B cell (primary cell): Measurements from ENCODE around the gene RPS19. TPM values are rescaled to one million over a fixed set of nuclear protein-coding genes. Genes with fewer than 3 reads are reported as not detected.

Experiments used
- ATAC-seq: fragments of 200-7000 bp; cut with Tn5 transposase; one replicate; pipeline ENCODE4 v1.10.0; 2021; ENCODE audit warnings: low read depth, mild to moderate bottlenecking, moderate number of reproducible peaks, moderate library complexity
- CTCF ChIA-PET: fragments of 350-600 bp; sonication (Branson Sonifier 250); formaldehyde crosslinking; loops from one replicate; lab custom pipeline; 2021; ENCODE audit warnings: antibody characterized with exemption, inconsistent platforms; lab: Charles Lee
- POLR2A ChIA-PET: fragments of 350-600 bp; sonication (Branson Sonifier 250); formaldehyde crosslinking; loops from one replicate; lab custom pipeline; 2021; ENCODE audit warnings: antibody characterized with exemption; lab: Charles Lee
- DNase-seq: peaks from one replicate; pipeline ENCODE4 v3.0.0; 2013
- H2AFZ ChIP-seq: 2 replicates; pipeline ENCODE4 v1.6.1; 2012; ENCODE audit warnings: mild to moderate bottlenecking, low read depth, low read length; ENCODE audit not compliant: insufficient read depth, poor library complexity, severe bottlenecking
- H3K27ac ChIP-seq, 2 donors: 1 replicate in 1 of 2; 2 replicates in 1 of 2; pipeline ENCODE4 v1.5.1; 2012 to 2013; ENCODE audit warnings: low read length in 2 of 2, mild to moderate bottlenecking in 2 of 2, moderate library complexity in 1 of 2
- H3K27me3 ChIP-seq, 4 experiments: fragments of 200-600 bp in 1 of 4; sonication (generic) in 1 of 4; replicated peaks in 1 of 4; 1 replicate in 2 of 4; 2 replicates in 2 of 4; pipeline versions ENCODE4 v1.6.1 to v1.7.0; 2013 to 2016; ENCODE audit warnings: low read length in 3 of 4, mild to moderate bottlenecking in 2 of 4, mixed read lengths in 1 of 4, moderate library complexity in 1 of 4; ENCODE audit not compliant: insufficient read depth in 4 of 4, control insufficient read depth in 3 of 4; ENCODE audit errors: control extremely low read depth in 1 of 4
- H3K36me3 ChIP-seq, 2 experiments: replicated peaks in 1 of 2; 1 replicate in 1 of 2; 2 replicates in 1 of 2; pipeline versions ENCODE4 v1.6.1 to v1.7.1; 2013; ENCODE audit warnings: low read length in 1 of 2; ENCODE audit not compliant: insufficient read depth in 2 of 2, control insufficient read depth in 1 of 2; ENCODE audit errors: control extremely low read depth in 1 of 2, extremely low read depth in 1 of 2
- H3K4me1 ChIP-seq, 2 donors: fragments of 200-600 bp in 1 of 2; sonication (generic) in 1 of 2; 1 replicate in 1 of 2; 2 replicates in 1 of 2; pipeline versions ENCODE4 v1.5.1 to v1.6.1; 2013 to 2017; ENCODE audit warnings: low read length in 2 of 2; ENCODE audit not compliant: control insufficient read depth in 2 of 2, insufficient read depth in 2 of 2
- H3K4me2 ChIP-seq: replicated peaks from 2 replicates; pipeline ENCODE3; 2012; ENCODE audit warnings: mild to moderate bottlenecking, low read depth, low read length; ENCODE audit not compliant: poor library complexity, severe bottlenecking
- H3K4me3 ChIP-seq, 5 experiments: fragments of 200-600 bp in 1 of 5; sonication (generic) in 1 of 5; 1 replicate in 3 of 5; 2 replicates in 2 of 5; pipeline versions ENCODE4 v1.5.1 to v1.7.0; 2011 to 2016; ENCODE audit warnings: low read length in 4 of 5, mild to moderate bottlenecking in 4 of 5, low read depth in 2 of 5, control low read depth in 1 of 5, moderate library complexity in 1 of 5; ENCODE audit not compliant: insufficient read depth in 1 of 5; ENCODE audit errors: control extremely low read depth in 1 of 5, extremely low read depth in 1 of 5
- H3K79me2 ChIP-seq: fragments of 200-600 bp; sonication (generic); one replicate; pipeline ENCODE4 v1.6.0; 2016; ENCODE audit warnings: low read length; ENCODE audit not compliant: control insufficient read depth, insufficient read depth
- H3K9ac ChIP-seq: fragments of 200-600 bp; sonication (generic); 2 replicates; pipeline ENCODE4 v1.6.1; 2017; ENCODE audit warnings: mild to moderate bottlenecking, low read length, moderate library complexity
- H3K9me3 ChIP-seq, 3 donors: one replicate each; pipeline versions ENCODE4 v1.6.1 to v1.7.1; 2013; ENCODE audit warnings: low read length in 2 of 3; ENCODE audit not compliant: control insufficient read depth in 2 of 3, insufficient read depth in 1 of 3; ENCODE audit errors: control extremely low read depth in 1 of 3
- H4K20me1 ChIP-seq: 2 replicates; pipeline ENCODE4 v1.6.0; 2012; ENCODE audit warnings: mild to moderate bottlenecking, low read length; ENCODE audit not compliant: insufficient read depth, control insufficient read depth, poor library complexity, severe bottlenecking
- H3K27ac Mint-ChIP-seq: one replicate; pipeline ENCODE4 v1.8.0; 2021; ENCODE audit warnings: mixed read lengths
- H3K27me3 Mint-ChIP-seq: one replicate; pipeline ENCODE4 v1.8.0; 2021; ENCODE audit warnings: mixed read lengths
- H3K4me1 Mint-ChIP-seq: one replicate; pipeline ENCODE4 v1.8.0; 2021; ENCODE audit warnings: mixed read lengths
- H3K4me3 Mint-ChIP-seq: one replicate; pipeline ENCODE4 v1.8.0; 2021; ENCODE audit warnings: mixed read lengths
- H3K9me3 Mint-ChIP-seq: one replicate; pipeline ENCODE4 v1.8.0; 2022; ENCODE audit warnings: mixed read lengths; ENCODE audit not compliant: insufficient read depth
- EZH2 ChIP-seq: IDR thresholded peaks from 2 replicates; pipeline ENCODE4 v1.6.1; 2012; ENCODE audit warnings: borderline replicate concordance, low read depth, mild to moderate bottlenecking, moderate library complexity, low read length; ENCODE audit not compliant: insufficient read depth, poor library complexity, severe bottlenecking
- WGBS: methylation state at CpG from one replicate; pipeline ENCODE4 v1.1.5; 2013; ENCODE audit warnings: missing lambda C conversion rate; ENCODE audit not compliant: insufficient coverage; 5-methylcytosine and 5-hydroxymethylcytosine counted together
- intact Hi-C: fragments of 100-400 bp; cut with micrococcal nuclease; formaldehyde crosslinking; loops from one replicate; pipeline ENCODE4 v1.10.0; 2022
- polyA plus RNA-seq: library from polyadenylated mRNA; depleted of rRNA; stranded (reverse); fragments of >200 nt; gene quantifications from 2 replicates; pipeline ENCODE4 v1.2.3, GENCODE V29; 2012
- total RNA-seq, 2 donors: library from RNA; stranded (reverse); fragments of 120-200 nt in 1 of 2; gene quantifications; 1 replicate in 1 of 2; 2 replicates in 1 of 2; pipeline versions ENCODE4 v1.2.3 to v1.2.4, GENCODE V29; 2013 to 2022
- TF ChIP-seq, protein P1 (sequence below): fragments of 200-600 bp; IDR thresholded peaks from one replicate; pipeline ENCODE4 v1.8.0; 2022; ENCODE audit warnings: antibody characterized with exemption, mild to moderate bottlenecking

RPS19 gene
- total and polyA plus RNA-seq, 2 donors (not counting 1 experiment from before 2014, with no cell fraction given): 3,322 to 9,144 TPM

DNA sequence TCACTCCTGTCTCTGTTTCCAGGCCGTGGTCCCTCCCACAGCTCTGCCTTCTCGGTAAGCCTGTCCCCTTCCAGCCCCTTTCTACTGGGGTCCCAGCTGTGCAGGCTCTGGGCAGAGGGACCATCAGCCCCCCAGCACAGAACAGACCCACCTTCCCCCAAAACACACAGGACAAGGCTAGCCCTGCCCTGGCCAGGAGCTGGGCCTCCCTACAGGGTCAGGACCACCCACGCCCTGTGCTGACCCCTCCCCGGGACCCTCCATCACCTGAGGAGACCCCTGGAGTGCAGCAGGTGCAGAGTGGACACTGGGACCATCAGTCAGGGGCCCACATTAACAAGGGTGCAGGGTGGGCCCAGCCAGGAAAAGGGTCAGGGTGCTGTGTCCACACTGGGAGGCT lies 49.8 kb upstream of the RPS19 start:
- 64% methylated on average over 4 of the region's 4 CpGs for WGBS
- peaks cover 16 to 25% of the 10 kb centered on the region in 2 donors for H3K4me1 ChIP-seq
- CTCF ChIA-PET: interaction anchor here (1.4 to 1.9 kb wide), 2 partner anchors 16 to 57 kb away, joined by 4 to 13 read pairs; no protein-coding TSS in a partner anchor
- ATAC-seq: no peak
- no peak overlapping the region for H3K4me3 ChIP-seq
- no peaks in the 10 kb centered on the region for H4K20me1 ChIP-seq
- intact Hi-C loops: no loop called here
- no peaks in the 10 kb centered on the region for H3K79me2 ChIP-seq
- no peak overlapping the region for H3K27ac ChIP-seq
- H3K27me3 ChIP-seq: no peaks in the 10 kb centered on the region
- Mint-ChIP-seq H3K27me3 (no peaks in the 10 kb centered on the region), H3K4me1 (peaks cover 26% of the 10 kb centered on the region), H3K27ac (peak overlapping the region; percentile 46), H3K9me3 (no peaks in the 10 kb centered on the region), H3K4me3 (no peak overlapping the region)
- DNase-seq: no peak
- no peaks in the 10 kb centered on the region for H3K9me3 ChIP-seq
- TF ChIP-seq, protein P1, sequence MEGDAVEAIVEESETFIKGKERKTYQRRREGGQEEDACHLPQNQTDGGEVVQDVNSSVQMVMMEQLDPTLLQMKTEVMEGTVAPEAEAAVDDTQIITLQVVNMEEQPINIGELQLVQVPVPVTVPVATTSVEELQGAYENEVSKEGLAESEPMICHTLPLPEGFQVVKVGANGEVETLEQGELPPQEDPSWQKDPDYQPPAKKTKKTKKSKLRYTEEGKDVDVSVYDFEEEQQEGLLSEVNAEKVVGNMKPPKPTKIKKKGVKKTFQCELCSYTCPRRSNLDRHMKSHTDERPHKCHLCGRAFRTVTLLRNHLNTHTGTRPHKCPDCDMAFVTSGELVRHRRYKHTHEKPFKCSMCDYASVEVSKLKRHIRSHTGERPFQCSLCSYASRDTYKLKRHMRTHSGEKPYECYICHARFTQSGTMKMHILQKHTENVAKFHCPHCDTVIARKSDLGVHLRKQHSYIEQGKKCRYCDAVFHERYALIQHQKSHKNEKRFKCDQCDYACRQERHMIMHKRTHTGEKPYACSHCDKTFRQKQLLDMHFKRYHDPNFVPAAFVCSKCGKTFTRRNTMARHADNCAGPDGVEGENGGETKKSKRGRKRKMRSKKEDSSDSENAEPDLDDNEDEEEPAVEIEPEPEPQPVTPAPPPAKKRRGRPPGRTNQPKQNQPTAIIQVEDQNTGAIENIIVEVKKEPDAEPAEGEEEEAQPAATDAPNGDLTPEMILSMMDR: no peak
- no peak for TF ChIP-seq EZH2
- no peak overlapping the region for H2AFZ ChIP-seq
- H3K36me3 ChIP-seq: no peaks in the 10 kb centered on the region
- POLR2A ChIA-PET: no interaction called here
- no peak overlapping the region for H3K9ac ChIP-seq
- H3K4me2 ChIP-seq: peak overlapping the region; percentile 48

DNA sequence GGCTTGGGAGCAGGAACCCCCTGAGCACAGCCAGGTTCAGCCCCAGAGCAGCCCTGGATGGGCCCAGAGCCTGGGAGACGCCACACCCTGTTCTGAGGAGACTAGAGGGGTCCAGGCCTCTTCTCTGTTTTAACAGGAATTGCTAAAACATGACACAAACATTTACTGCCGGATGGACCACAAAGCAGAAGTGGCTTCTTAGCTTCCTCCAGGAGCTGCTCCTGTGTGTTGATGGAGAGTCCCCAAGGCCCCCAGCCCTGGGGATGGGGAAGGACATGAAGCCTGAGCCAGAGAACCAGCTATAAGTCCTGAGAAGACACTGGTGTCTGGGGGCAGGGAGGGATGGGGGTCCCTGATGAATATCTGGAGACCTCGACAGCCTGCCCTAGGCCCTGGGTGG lies 49.0 kb upstream of the RPS19 start:
- no peak overlapping the region for H3K9ac ChIP-seq
- ATAC-seq: peak; percentile 10
- H3K4me3 Mint-ChIP-seq: no peak overlapping the region

More for the DNA sequence above, 49.0 kb upstream of the RPS19 start:
- 0% methylated on average over 3 of the region's 3 CpGs for WGBS
- Histone ChIP-seq H3K4me3 (no peak overlapping the region), H3K9me3 (no peaks in the 10 kb centered on the region), H3K79me2 (no peaks in the 10 kb centered on the region), H3K36me3 (no peaks in the 10 kb centered on the region), H3K27ac (no peak overlapping the region), H3K4me2 (peak overlapping the region; percentile 48), H3K4me1 (peaks cover 10 to 25% of the 10 kb centered on the region in 2 donors), H2AFZ (peak overlapping the region; percentile 17), H3K27me3 (no peaks in the 10 kb centered on the region), H4K20me1 (no peaks in the 10 kb centered on the region)
- Mint-ChIP-seq H3K4me1 (peaks cover 20% of the 10 kb centered on the region), H3K27me3 (no peaks in the 10 kb centered on the region), H3K9me3 (no peaks in the 10 kb centered on the region), H3K27ac (peak overlapping the region; percentile 20)
- ChIA-PET POLR2A (no interaction called here), CTCF (interaction anchor here (0.7 to 2.7 kb wide), 4 partner anchors 10 to 58 kb away, joined by 3 to 13 read pairs (median 8); no protein-coding TSS in a partner anchor)
- DNase-seq: peak; percentile 66
- no peak for TF ChIP-seq EZH2
- TF ChIP-seq, protein P1: no peak
- intact Hi-C loops: no loop called here
